Measurements from ENCODE around the gene PHF8. TPM values are rescaled to one million over a fixed set of nuclear protein-coding genes. Genes with fewer than 3 reads are reported as not detected.

Gene PHF8
- total RNA-seq, 1 experiment from 2014 or later, result 29.6 TPM

GRCh38 chrX:54012830-54013500 is 31.3 kb downstream of the PHF8 start:
- no peak for ATAC-seq
- Mint-ChIP-seq H3K9me3 (no peaks in the 10 kb centered on the region), H3K36me3 (peaks cover 37% of the 10 kb centered on the region), H3K27ac (no peak overlapping the region), H3K27me3 (ENCODE audit: low read depth) (no peaks in the 10 kb centered on the region), H3K4me3 (no peak overlapping the region), H3K4me1 (no peaks in the 10 kb centered on the region)
- TF ChIP-seq, protein P1, sequence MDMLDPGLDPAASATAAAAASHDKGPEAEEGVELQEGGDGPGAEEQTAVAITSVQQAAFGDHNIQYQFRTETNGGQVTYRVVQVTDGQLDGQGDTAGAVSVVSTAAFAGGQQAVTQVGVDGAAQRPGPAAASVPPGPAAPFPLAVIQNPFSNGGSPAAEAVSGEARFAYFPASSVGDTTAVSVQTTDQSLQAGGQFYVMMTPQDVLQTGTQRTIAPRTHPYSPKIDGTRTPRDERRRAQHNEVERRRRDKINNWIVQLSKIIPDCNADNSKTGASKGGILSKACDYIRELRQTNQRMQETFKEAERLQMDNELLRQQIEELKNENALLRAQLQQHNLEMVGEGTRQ (CRISPR knock-in tag; IDR thresholded peaks at IDR 0.05), result no peak
- TF ChIP-seq ATF1 (CRISPR knock-in tag; IDR thresholded peaks at IDR 0.05) (no peak), ZNF416 (CRISPR knock-in tag; IDR thresholded peaks at IDR 0.05) (no peak)
- ChIA-PET POLR2A (interaction anchor here (0.7 kb wide), 1 partner anchor 377 kb away, joined by 4 read pairs; no protein-coding TSS in a partner anchor), CTCF (no interaction called here)
- DNase-seq (ENCODE audit: low spot score), result no peak

DNA sequence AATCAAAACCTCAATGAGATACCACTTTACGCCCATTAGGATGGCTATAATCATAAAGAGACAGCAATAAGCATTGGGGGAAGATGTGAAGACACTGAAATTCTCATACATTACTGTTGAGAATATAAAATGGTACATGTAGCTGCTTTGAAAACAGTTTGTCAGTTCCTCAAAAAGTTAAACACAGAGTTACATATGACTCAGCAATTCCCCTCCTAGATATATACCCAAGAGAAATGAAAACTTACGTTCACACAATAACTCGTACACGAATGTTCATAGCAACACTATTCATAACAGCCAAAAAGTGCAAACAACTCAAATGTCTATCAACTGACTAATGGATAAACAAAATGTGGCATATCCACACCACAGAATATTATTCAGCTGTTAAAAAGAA is 36.6 kb downstream of the PHF8 start:
- Mint-ChIP-seq H3K27me3 (ENCODE audit: low read depth) (no peaks in the 10 kb centered on the region), H3K4me1 (no peaks in the 10 kb centered on the region), H3K27ac (no peak overlapping the region), H3K4me3 (no peak overlapping the region), H3K36me3 (peaks cover 22% of the 10 kb centered on the region), H3K9me3 (no peaks in the 10 kb centered on the region)
- POLR2A ChIA-PET, result no interaction called here
- no peak for ATAC-seq
- no peak for DNase-seq (ENCODE audit: low spot score)
- CTCF ChIA-PET, result no interaction called here
- no peak for TF ChIP-seq IRF2 (CRISPR knock-in tag; IDR thresholded peaks at IDR 0.05; ENCODE audit: borderline replicate concordance, low read depth)
- TF ChIP-seq, protein P2, sequence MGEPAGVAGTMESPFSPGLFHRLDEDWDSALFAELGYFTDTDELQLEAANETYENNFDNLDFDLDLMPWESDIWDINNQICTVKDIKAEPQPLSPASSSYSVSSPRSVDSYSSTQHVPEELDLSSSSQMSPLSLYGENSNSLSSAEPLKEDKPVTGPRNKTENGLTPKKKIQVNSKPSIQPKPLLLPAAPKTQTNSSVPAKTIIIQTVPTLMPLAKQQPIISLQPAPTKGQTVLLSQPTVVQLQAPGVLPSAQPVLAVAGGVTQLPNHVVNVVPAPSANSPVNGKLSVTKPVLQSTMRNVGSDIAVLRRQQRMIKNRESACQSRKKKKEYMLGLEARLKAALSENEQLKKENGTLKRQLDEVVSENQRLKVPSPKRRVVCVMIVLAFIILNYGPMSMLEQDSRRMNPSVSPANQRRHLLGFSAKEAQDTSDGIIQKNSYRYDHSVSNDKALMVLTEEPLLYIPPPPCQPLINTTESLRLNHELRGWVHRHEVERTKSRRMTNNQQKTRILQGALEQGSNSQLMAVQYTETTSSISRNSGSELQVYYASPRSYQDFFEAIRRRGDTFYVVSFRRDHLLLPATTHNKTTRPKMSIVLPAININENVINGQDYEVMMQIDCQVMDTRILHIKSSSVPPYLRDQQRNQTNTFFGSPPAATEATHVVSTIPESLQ (CRISPR knock-in tag; IDR thresholded peaks at IDR 0.05), result no peak
- TF ChIP-seq, protein P3, sequence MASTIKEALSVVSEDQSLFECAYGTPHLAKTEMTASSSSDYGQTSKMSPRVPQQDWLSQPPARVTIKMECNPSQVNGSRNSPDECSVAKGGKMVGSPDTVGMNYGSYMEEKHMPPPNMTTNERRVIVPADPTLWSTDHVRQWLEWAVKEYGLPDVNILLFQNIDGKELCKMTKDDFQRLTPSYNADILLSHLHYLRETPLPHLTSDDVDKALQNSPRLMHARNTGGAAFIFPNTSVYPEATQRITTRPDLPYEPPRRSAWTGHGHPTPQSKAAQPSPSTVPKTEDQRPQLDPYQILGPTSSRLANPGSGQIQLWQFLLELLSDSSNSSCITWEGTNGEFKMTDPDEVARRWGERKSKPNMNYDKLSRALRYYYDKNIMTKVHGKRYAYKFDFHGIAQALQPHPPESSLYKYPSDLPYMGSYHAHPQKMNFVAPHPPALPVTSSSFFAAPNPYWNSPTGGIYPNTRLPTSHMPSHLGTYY (CRISPR knock-in tag; IDR thresholded peaks at IDR 0.05), result no peak
- TF ChIP-seq ZSCAN18 (CRISPR knock-in tag; IDR thresholded peaks at IDR 0.05), result no peak
- TF ChIP-seq, protein P4, sequence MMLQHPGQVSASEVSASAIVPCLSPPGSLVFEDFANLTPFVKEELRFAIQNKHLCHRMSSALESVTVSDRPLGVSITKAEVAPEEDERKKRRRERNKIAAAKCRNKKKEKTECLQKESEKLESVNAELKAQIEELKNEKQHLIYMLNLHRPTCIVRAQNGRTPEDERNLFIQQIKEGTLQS (CRISPR knock-in tag; conservative IDR thresholded peaks at IDR 0.05), result no peak
- TF ChIP-seq CREB1 (CRISPR knock-in tag; IDR thresholded peaks at IDR 0.05), result no peak
- no peak for TF ChIP-seq ATF2 (CRISPR knock-in tag; IDR thresholded peaks at IDR 0.05; ENCODE audit: borderline replicate concordance, low read depth)
- TF ChIP-seq FOXP1 (CRISPR knock-in tag; IDR thresholded peaks at IDR 0.05; ENCODE audit: borderline replicate concordance), result no peak
- TF ChIP-seq SMAD4 (CRISPR knock-in tag; IDR thresholded peaks at IDR 0.05), result no peak
- no peak for TF ChIP-seq ZNF416 (CRISPR knock-in tag; IDR thresholded peaks at IDR 0.05)
- no peak for TF ChIP-seq NFE2L1 (CRISPR knock-in tag; IDR thresholded peaks at IDR 0.05)
- no peak for TF ChIP-seq TEAD1 (CRISPR knock-in tag; IDR thresholded peaks at IDR 0.05)
- TF ChIP-seq SP1 (CRISPR knock-in tag; conservative IDR thresholded peaks at IDR 0.05), result no peak

Measured in WTC11 (cell line).